HepG2 (cell line): ENCODE results near the gene EPB41L2. TPM values are rescaled to one million over a fixed set of nuclear protein-coding genes. Genes with fewer than 3 reads are reported as not detected.

Experiments
- ATAC-seq: fragments of 200-7000 bp; cut with Tn5 transposase; 3 replicates; pipeline ENCODE4 v1.9.1; 2020; ENCODE audit warnings: mild to moderate bottlenecking, moderate library complexity
- BruUV-seq: library from RNA; stranded (reverse); fragments of 400-500 nt; replicated peaks from 2 replicates; lab custom pipeline; 2021; lab: Mats Ljungman, UMichigan
- CTCF ChIA-PET: fragments of 300-600 bp; formaldehyde crosslinking; extraction: SDS; loops from one replicate; lab custom pipeline; 2021; ENCODE audit warnings: low total read pairs, inconsistent platforms, low intra/inter-chr PET ratio; lab: Yijun Ruan, JAX
- POLR2A ChIA-PET: fragments of 350-600 bp; sonication (Branson Sonifier 250); formaldehyde crosslinking; loops from one replicate; lab custom pipeline; 2020; ENCODE audit warnings: antibody characterized with exemption, inconsistent platforms; lab: Yijun Ruan, JAX
- DNase-seq: peaks from one replicate; pipeline ENCODE4 v3.0.0-alpha.2; 2015; ENCODE audit warnings: low spot score
- FAIRE-seq: peaks from 3 replicates; lab custom pipeline; 2011; peaks lifted over from hg19 to GRCh38; lab: Jason Lieb, UNC
- H2AFZ ChIP-seq: one replicate; pipeline ENCODE4 v1.6.1; 2011; ENCODE audit warnings: low read length, inconsistent platforms
- H3K27ac ChIP-seq: fragments of 300-600 bp; 3 replicates; pipeline ENCODE4 v1.8.0; 2011; ENCODE audit warnings: mixed run types, mild to moderate bottlenecking, mixed read lengths, low read length, inconsistent platforms; ENCODE audit not compliant: insufficient read depth; ENCODE audit errors: extremely low read length
- H3K27me3 ChIP-seq, 2 experiments: fragments of 200-600 bp in 1 of 2; 2 replicates in 1 of 2; 3 replicates in 1 of 2; pipeline versions ENCODE4 v1.6.0 to v1.8.0; 2011; ENCODE audit warnings: low read length in 2 of 2, mild to moderate bottlenecking in 2 of 2, moderate library complexity in 2 of 2, inconsistent platforms in 1 of 2; ENCODE audit not compliant: insufficient read depth in 2 of 2, control insufficient read depth in 1 of 2
- H3K36me3 ChIP-seq, 2 experiments: fragments of 200-600 bp in 1 of 2; replicated peaks in 1 of 2; 2 replicates in 1 of 2; 3 replicates in 1 of 2; pipeline versions ENCODE4 v1.5.1 to v1.8.0; 2011; ENCODE audit warnings: low read length in 2 of 2, inconsistent platforms in 1 of 2; ENCODE audit not compliant: insufficient read depth in 2 of 2, control insufficient read depth in 1 of 2
- H3K4me1 ChIP-seq: 2 replicates; pipeline ENCODE4 v1.5.1; 2012; ENCODE audit warnings: low read length, inconsistent platforms; ENCODE audit not compliant: insufficient read depth
- H3K4me2 ChIP-seq: 2 replicates; pipeline ENCODE4 v1.6.0; 2011; ENCODE audit warnings: low read depth, low read length, inconsistent platforms
- H3K4me3 ChIP-seq, 3 experiments: fragments of 200-600 bp in 1 of 3; sonication (generic), shearing (Covaris generic) in 1 of 3; replicated peaks in 1 of 3; 2 replicates each; pipeline ENCODE4 v1.5.1; 2011 to 2016; ENCODE audit warnings: low read length in 3 of 3, inconsistent platforms in 2 of 3, low read depth in 2 of 3, mild to moderate bottlenecking in 2 of 3, control low read depth in 1 of 3, mixed read lengths in 1 of 3; ENCODE audit not compliant: insufficient read depth in 1 of 3
- H3K79me2 ChIP-seq: one replicate; pipeline ENCODE4 v1.6.1; 2011; ENCODE audit warnings: low read length, inconsistent platforms; ENCODE audit not compliant: insufficient read depth
- H3K9ac ChIP-seq: 2 replicates; pipeline ENCODE4 v1.6.0; 2011; ENCODE audit warnings: mild to moderate bottlenecking, low read depth, low read length, inconsistent platforms; ENCODE audit not compliant: insufficient read depth
- H3K9me3 ChIP-seq: 2 replicates; pipeline ENCODE4 v1.5.1; 2012; ENCODE audit warnings: mild to moderate bottlenecking, low read length
- H4K20me1 ChIP-seq: 2 replicates; pipeline ENCODE4 v1.6.0; 2011; ENCODE audit warnings: inconsistent platforms, mild to moderate bottlenecking, low read length, moderate library complexity; ENCODE audit not compliant: insufficient read depth
- ELF4 ChIP-seq: sonication (generic); formaldehyde crosslinking; IDR thresholded peaks from 2 replicates; pipeline ENCODE4 v1.5.0; 2020; ENCODE audit warnings: missing genetic modification reagents, mild to moderate bottlenecking, moderate library complexity, borderline replicate concordance
- SMARCE1 ChIP-seq: fragments of 450-650 bp; IDR thresholded peaks from 2 replicates; pipeline ENCODE4 v1.6.1; 2017; ENCODE audit warnings: borderline replicate concordance
- YEATS4 ChIP-seq: sonication (generic); formaldehyde crosslinking; IDR thresholded peaks from 2 replicates; pipeline ENCODE4 v1.4.0; 2020; ENCODE audit warnings: missing genetic modification reagents, borderline replicate concordance
- ZNF225 ChIP-seq: sonication (generic); formaldehyde crosslinking; IDR thresholded peaks from 2 replicates; pipeline ENCODE4 v1.4.0; 2020; ENCODE audit warnings: mild to moderate bottlenecking, missing genetic modification reagents
- ZNF253 ChIP-seq: sonication (generic); formaldehyde crosslinking; IDR thresholded peaks from 2 replicates; pipeline ENCODE4 v1.8.0; 2022; ENCODE audit warnings: mild to moderate bottlenecking, missing genetic modification reagents, borderline replicate concordance
- ZNF7 ChIP-seq: IDR thresholded peaks from 2 replicates; pipeline ENCODE4 v1.6.1; 2016; ENCODE audit warnings: missing biosample characterization, missing genetic modification reagents
- ZUFSP ChIP-seq: sonication (generic); formaldehyde crosslinking; IDR thresholded peaks from 2 replicates; pipeline ENCODE4 v1.9.0; 2021; ENCODE audit warnings: missing genetic modification reagents, mild to moderate bottlenecking, borderline replicate concordance
- WGBS: methylation state at CpG from one replicate; pipeline ENCODE4 v1.1.6; 2017; ENCODE audit warnings: low lambda C conversion rate; 5-methylcytosine and 5-hydroxymethylcytosine counted together
- in situ Hi-C: cut with HindIII; loops from 2 replicates; pipeline ENCODE4 v1.10.0; 2017; ENCODE audit warnings: low pct_unique_long_range_greater_than_20kb; ENCODE audit not compliant: extremely low pct_ligation_motif_present
- intact Hi-C: fragments of 100-400 bp; cut with micrococcal nuclease; formaldehyde crosslinking; loops from one replicate; pipeline ENCODE4 v1.10.0; 2022; ENCODE audit not compliant: unreplicated experiment
- polyA plus RNA-seq, 8 experiments: library from polyadenylated mRNA; depleted of rRNA in 3 of 8; stranded (reverse) in 7 of 8; unstranded in 1 of 8; fragments of >200 nt; fragmentation: Illumina TruSeq in 4 of 8; extraction: Trizol in 4 of 8; gene quantifications; 2 replicates each; pipeline versions ENCODE4 v1.2.1 to v1.2.3, GENCODE V29; 2011 to 2016; ENCODE audit warnings: low read depth in 4 of 8, missing spikeins in 1 of 8, mixed read lengths in 1 of 8; ENCODE audit not compliant: insufficient read depth in 1 of 8
- total RNA-seq, 5 experiments: library from RNA; depleted of rRNA; stranded (reverse); fragments of >200 nt; fragmentation: Illumina TruSeq; extraction: Trizol; gene quantifications; 2 replicates each; pipeline ENCODE4 v1.2.3, GENCODE V29; 2016; ENCODE audit warnings: low read depth in 1 of 5

Gene EPB41L2
- total and polyA plus RNA-seq, 2 of the 13 experiments (the other 11 are each of a cell fraction or from before 2014, with no cell fraction given) = 41.7 to 56.4 TPM

- ATAC-seq (no peak), DNase-seq (no peak), FAIRE-seq (no peak)
- no peak overlapping the region for H2AFZ ChIP-seq
- H3K4me3 ChIP-seq = peak overlapping the region; percentile 70 to 92 (median 86); a peak in 5 of 6 replicates
- no peaks in the 10 kb centered on the region; a peak in 1 of 5 replicates for H3K27me3 ChIP-seq
- H3K4me1 ChIP-seq = peaks cover 60% of the 10 kb centered on the region
- peak overlapping the region; percentile 82 for H3K9ac ChIP-seq
- H3K79me2 ChIP-seq = peaks cover 74% of the 10 kb centered on the region
- ChIA-PET POLR2A (no interaction called here), CTCF (no interaction called here)
- TF ChIP-seq ZUFSP (CRISPR knock-in tag) (no peak), YEATS4 (CRISPR knock-in tag) (0 out of 2 replicates have a peak, but pooled peaks have one; percentile 6), SMARCE1 (no peak), ZNF7 (CRISPR knock-in tag) (0 out of 2 replicates have a peak, but pooled peaks have one; percentile 14), ELF4 (CRISPR knock-in tag) (0 out of 2 replicates have a peak, but pooled peaks have one; percentile 25), ZNF253 (no peak), ZNF225 (CRISPR knock-in tag) (no peak)
- in situ Hi-C loops = no loop called here
- peak overlapping the region; percentile 93 for H3K4me2 ChIP-seq
- H3K36me3 ChIP-seq = peaks cover 0 to 1% of the 10 kb centered on the region in 2 experiments; a peak in 2 of 5 replicates
- no peaks in the 10 kb centered on the region for H4K20me1 ChIP-seq
- intact Hi-C loops = loop anchor here (2.0 kb wide), 1 partner anchor 122 kb away; no protein-coding TSS in a partner anchor
- BruUV-seq = no TSS peak
- peaks cover 15% of the 10 kb centered on the region for H3K9me3 ChIP-seq
- 50% methylated on average over 3 of the region's 3 CpGs for WGBS
- H3K27ac ChIP-seq = no peak overlapping the region
These were observed 2.7 kb downstream of the EPB41L2 start for GRCh38 chr6:131060311-131060710.
